Chondrocyte (in vitro differentiated cells): ENCODE results near the gene HDGFL1. TPM values are rescaled to one million over a fixed set of nuclear protein-coding genes. Genes with fewer than 3 reads are reported as not detected.

Source experiments
- DNase-seq: peaks from one replicate; pipeline ENCODE4 v3.0.0; 2021; ENCODE audit warnings: mixed read lengths, low spot score
- H3K27ac Mint-ChIP-seq: one replicate; pipeline ENCODE4 v1.8.0; 2021; ENCODE audit warnings: mild to moderate bottlenecking, moderate library complexity, mixed read lengths; ENCODE audit not compliant: unreplicated experiment
- H3K27me3 Mint-ChIP-seq: 2 replicates; pipeline ENCODE4 v1.8.0; 2021; ENCODE audit warnings: low read depth, mixed read lengths
- H3K36me3 Mint-ChIP-seq: 2 replicates; pipeline ENCODE4 v1.8.0; 2021; ENCODE audit warnings: low read depth, mixed read lengths
- H3K4me1 Mint-ChIP-seq: 2 replicates; pipeline ENCODE4 v1.8.0; 2021; ENCODE audit warnings: low read depth, mild to moderate bottlenecking, mixed read lengths
- H3K4me3 Mint-ChIP-seq: one replicate; pipeline ENCODE4 v1.8.0; 2021; ENCODE audit warnings: mild to moderate bottlenecking, moderate library complexity, mixed read lengths; ENCODE audit not compliant: unreplicated experiment
- H3K9me3 Mint-ChIP-seq: 2 replicates; pipeline ENCODE4 v1.8.0; 2021; ENCODE audit warnings: low read depth, mixed read lengths
- total RNA-seq: library from RNA; stranded (reverse); gene quantifications from 3 replicates; pipeline ENCODE4 v1.2.1, GENCODE V29; 2021
- TF ChIP-seq, protein P1 (sequence below): fragments of 200-600 bp; sonication (generic); IDR thresholded peaks from 2 replicates; pipeline ENCODE4 v1.5.0; 2021; ENCODE audit warnings: antibody characterized with exemption, mild to moderate bottlenecking, moderate library complexity

HDGFL1 gene
- total RNA-seq, 1 donor from 2014 or later: not detected

DNA sequence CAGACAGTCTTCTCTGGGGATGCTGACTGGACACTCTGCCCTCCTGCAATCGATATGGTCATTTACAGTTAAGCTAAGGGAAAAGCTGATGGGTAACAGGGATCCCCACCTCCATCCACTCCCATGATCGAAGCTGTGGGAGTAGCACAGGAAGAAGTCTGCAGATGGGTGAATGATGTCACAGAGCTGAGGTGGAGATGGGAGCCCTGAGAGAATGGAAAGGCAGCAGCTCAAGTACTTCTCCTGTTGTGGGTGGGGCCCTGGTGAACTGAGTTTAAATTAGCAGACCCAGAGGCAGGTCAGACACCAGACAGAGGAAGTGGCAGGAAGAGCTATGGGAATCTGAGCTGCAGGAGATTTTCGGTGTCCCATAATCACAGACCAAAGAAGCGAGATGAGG is 29.0 kb downstream of the HDGFL1 start:
- Mint-ChIP-seq H3K27ac (no peak overlapping the region), H3K27me3 (no peaks in the 10 kb centered on the region), H3K9me3 (peaks cover 11% of the 10 kb centered on the region)

DNA sequence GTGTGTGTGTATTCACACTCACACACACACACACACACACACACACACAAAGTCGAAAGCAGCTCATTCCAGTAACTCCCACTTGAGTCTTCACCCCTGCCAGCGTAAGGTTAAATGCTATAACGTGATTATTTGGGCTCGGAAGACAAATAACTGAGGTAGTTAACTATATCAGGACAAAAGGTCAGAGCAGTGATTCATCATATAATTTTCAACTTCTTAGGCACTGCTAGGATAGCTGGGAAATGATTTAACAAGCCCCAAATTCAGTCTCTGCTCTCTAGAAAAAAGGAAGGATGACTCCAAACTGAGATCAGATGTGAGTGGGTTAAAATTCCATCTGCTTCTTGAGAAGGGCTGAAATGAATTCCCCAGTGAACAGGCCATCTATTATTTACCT is 30.7 kb downstream of the HDGFL1 start:
- peaks cover 22% of the 10 kb centered on the region for H3K4me1 Mint-ChIP-seq
- no peaks in the 10 kb centered on the region for H3K36me3 Mint-ChIP-seq
- no peak for DNase-seq
- TF ChIP-seq, protein P1, sequence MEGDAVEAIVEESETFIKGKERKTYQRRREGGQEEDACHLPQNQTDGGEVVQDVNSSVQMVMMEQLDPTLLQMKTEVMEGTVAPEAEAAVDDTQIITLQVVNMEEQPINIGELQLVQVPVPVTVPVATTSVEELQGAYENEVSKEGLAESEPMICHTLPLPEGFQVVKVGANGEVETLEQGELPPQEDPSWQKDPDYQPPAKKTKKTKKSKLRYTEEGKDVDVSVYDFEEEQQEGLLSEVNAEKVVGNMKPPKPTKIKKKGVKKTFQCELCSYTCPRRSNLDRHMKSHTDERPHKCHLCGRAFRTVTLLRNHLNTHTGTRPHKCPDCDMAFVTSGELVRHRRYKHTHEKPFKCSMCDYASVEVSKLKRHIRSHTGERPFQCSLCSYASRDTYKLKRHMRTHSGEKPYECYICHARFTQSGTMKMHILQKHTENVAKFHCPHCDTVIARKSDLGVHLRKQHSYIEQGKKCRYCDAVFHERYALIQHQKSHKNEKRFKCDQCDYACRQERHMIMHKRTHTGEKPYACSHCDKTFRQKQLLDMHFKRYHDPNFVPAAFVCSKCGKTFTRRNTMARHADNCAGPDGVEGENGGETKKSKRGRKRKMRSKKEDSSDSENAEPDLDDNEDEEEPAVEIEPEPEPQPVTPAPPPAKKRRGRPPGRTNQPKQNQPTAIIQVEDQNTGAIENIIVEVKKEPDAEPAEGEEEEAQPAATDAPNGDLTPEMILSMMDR: no peak
- no peak overlapping the region for H3K4me3 Mint-ChIP-seq
- H3K9me3 Mint-ChIP-seq: peaks cover 11% of the 10 kb centered on the region
- no peaks in the 10 kb centered on the region for H3K27me3 Mint-ChIP-seq
- H3K27ac Mint-ChIP-seq: no peak overlapping the region

More for the DNA sequence above, 29.0 kb downstream of the HDGFL1 start:
- no peaks in the 10 kb centered on the region for H3K36me3 Mint-ChIP-seq
- TF ChIP-seq, protein P1: no peak
- H3K4me1 Mint-ChIP-seq: peaks cover 22% of the 10 kb centered on the region
- no peak overlapping the region for H3K4me3 Mint-ChIP-seq
- DNase-seq: no peak

- DNase-seq: no peak
- H3K27me3 Mint-ChIP-seq: no peaks in the 10 kb centered on the region
- TF ChIP-seq, protein P1: no peak
- H3K36me3 Mint-ChIP-seq: no peaks in the 10 kb centered on the region
- H3K9me3 Mint-ChIP-seq: peaks cover 11% of the 10 kb centered on the region
- no peak overlapping the region for H3K27ac Mint-ChIP-seq
- no peak overlapping the region for H3K4me3 Mint-ChIP-seq
- H3K4me1 Mint-ChIP-seq: peaks cover 17% of the 10 kb centered on the region
These were observed 32.6 kb downstream of the HDGFL1 start for GRCh38 chr6:22601984-22602383.

DNA sequence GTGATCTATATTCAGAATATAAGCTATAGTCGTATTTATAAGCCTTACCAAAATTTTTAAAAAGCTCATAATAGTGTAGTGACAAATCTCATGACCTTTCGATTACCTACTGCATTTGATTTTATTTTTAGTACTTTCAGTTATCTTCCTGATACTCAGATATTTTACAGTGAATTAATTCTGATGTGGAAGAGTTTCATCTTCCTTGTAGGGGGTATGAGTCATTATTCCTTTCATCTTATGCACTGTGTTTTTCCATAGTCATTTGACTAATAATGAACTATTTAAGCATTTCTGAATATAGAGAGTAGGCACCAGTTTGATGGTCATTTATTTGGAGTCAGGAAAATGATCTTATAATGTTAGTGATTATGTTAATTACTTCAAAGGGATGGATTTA is 36.4 kb downstream of the HDGFL1 start:
- Mint-ChIP-seq H3K27ac (no peak overlapping the region), H3K36me3 (no peaks in the 10 kb centered on the region), H3K4me1 (no peaks in the 10 kb centered on the region), H3K9me3 (peaks cover 8% of the 10 kb centered on the region), H3K27me3 (no peaks in the 10 kb centered on the region), H3K4me3 (no peak overlapping the region)
- DNase-seq: no peak
- TF ChIP-seq, protein P1: no peak

GRCh38 chr6:22610127-22610526 is 40.8 kb downstream of the HDGFL1 start:
- H3K4me3 Mint-ChIP-seq: no peak overlapping the region

More at GRCh38 chr6:22610127-22610526, 40.8 kb downstream of the HDGFL1 start:
- DNase-seq: no peak
- Mint-ChIP-seq H3K4me1 (peaks cover 38% of the 10 kb centered on the region), H3K27ac (no peak overlapping the region), H3K36me3 (no peaks in the 10 kb centered on the region), H3K9me3 (peaks cover 4% of the 10 kb centered on the region), H3K27me3 (no peaks in the 10 kb centered on the region)
- TF ChIP-seq, protein P1: no peak
